Breast epithelium (tissue), 4 donors: ENCODE data around the gene TMPRSS5. TPM values are rescaled to one million over a fixed set of nuclear protein-coding genes. Genes with fewer than 3 reads are reported as not detected.

ENCODE experiments used
- DNase-seq, 2 donors: peaks; one replicate each; pipeline ENCODE4 v3.0.0-alpha.2; 2019; ENCODE audit warnings: low spot score in 2 of 2
- H3K27ac ChIP-seq, 2 donors: fragments of 200-600 bp; sonication (generic) in 1 of 2; one replicate each; pipeline ENCODE4 v1.5.1; 2016 to 2019; ENCODE audit warnings: mild to moderate bottlenecking in 1 of 2
- H3K27me3 ChIP-seq, 2 donors: fragments of 200-600 bp; sonication (generic) in 1 of 2; one replicate each; pipeline versions ENCODE4 v1.5.1 to v1.6.0; 2017 to 2019; ENCODE audit warnings: control low read depth in 1 of 2, mild to moderate bottlenecking in 1 of 2
- H3K36me3 ChIP-seq: fragments of 200-600 bp; one replicate; pipeline ENCODE4 v1.5.1; 2019
- H3K4me1 ChIP-seq, 2 donors: fragments of 200-600 bp; sonication (generic); one replicate each; pipeline ENCODE4 v1.5.1; 2016 to 2019; ENCODE audit warnings: control low read depth in 1 of 2
- H3K4me3 ChIP-seq, 3 donors: fragments of 200-600 bp; sonication (generic); 1 replicate in 2 of 3; 2 replicates in 1 of 3; pipeline ENCODE4 v1.5.1; 2016 to 2019; ENCODE audit warnings: mild to moderate bottlenecking in 3 of 3, moderate library complexity in 2 of 3
- H3K9me3 ChIP-seq, 2 donors: fragments of 200-600 bp; sonication (generic) in 1 of 2; one replicate each; pipeline ENCODE4 v1.5.1; 2016 to 2019; ENCODE audit warnings: control low read depth in 1 of 2
- POLR2A ChIP-seq: fragments of 450-650 bp; IDR thresholded peaks from one replicate; pipeline ENCODE4 v1.6.1; 2016; ENCODE audit warnings: antibody characterized with exemption, mild to moderate bottlenecking, moderate library complexity
- POLR2AphosphoS5 ChIP-seq, 3 donors: sonication (generic); formaldehyde crosslinking; IDR thresholded peaks; one replicate each; pipeline ENCODE4 v1.6.1; 2017; ENCODE audit warnings: antibody characterized with exemption in 3 of 3
- intact Hi-C: fragments of 100-400 bp; cut with DNase I; formaldehyde crosslinking; loops from one replicate; pipeline ENCODE4 v1.15.1; 2023; ENCODE audit warnings: low total_unique reads
- total RNA-seq, 3 donors: library from RNA; depleted of rRNA; stranded (reverse); fragments of >200 nt; gene quantifications; one replicate each; pipeline ENCODE4 v1.1.0, GENCODE V29; 2016
- TF ChIP-seq, protein P1 (sequence below), 3 donors: fragments of 450-650 bp; IDR thresholded peaks; one replicate each; pipeline ENCODE4 v1.5.1; 2016 to 2017; ENCODE audit warnings: antibody characterized with exemption in 3 of 3, mild to moderate bottlenecking in 3 of 3, moderate library complexity in 3 of 3

Gene TMPRSS5
- total RNA-seq, 3 donors from 2014 or later, result 1.6 to 11.3 (median 4.9) TPM

DNA sequence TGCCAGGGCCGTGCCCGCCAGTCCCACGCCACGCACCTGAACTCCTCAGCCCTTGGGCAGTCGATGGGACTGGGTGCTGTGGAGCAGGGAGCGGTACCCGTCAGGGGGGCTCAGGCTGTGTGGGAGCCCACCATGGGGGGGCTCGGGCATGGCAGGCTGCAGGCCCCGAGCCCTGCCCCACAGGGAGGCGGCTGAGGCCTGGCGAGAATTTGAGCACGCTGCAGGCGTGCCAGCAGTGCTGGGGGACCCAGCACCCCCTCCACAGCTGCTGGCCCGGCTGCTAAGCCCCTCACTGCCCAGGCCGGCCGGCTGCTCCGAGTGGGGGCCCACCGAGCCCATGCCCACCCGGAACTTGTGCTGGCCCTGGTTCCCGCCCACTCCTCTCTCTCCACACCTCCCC, 56.8 kb downstream of the TMPRSS5 start:
- Histone ChIP-seq H3K27ac (no peak overlapping the region), H3K27me3 (no peaks in the 10 kb centered on the region), H3K36me3 (no peaks in the 10 kb centered on the region), H3K4me1 (no peaks in the 10 kb centered on the region), H3K4me3 (no peak overlapping the region), H3K9me3 (peaks cover 0 to 5% of the 10 kb centered on the region in 2 donors)
- TF ChIP-seq POLR2AphosphoS5 (IDR thresholded peaks at IDR 0.05), result no peak
- TF ChIP-seq, protein P1, sequence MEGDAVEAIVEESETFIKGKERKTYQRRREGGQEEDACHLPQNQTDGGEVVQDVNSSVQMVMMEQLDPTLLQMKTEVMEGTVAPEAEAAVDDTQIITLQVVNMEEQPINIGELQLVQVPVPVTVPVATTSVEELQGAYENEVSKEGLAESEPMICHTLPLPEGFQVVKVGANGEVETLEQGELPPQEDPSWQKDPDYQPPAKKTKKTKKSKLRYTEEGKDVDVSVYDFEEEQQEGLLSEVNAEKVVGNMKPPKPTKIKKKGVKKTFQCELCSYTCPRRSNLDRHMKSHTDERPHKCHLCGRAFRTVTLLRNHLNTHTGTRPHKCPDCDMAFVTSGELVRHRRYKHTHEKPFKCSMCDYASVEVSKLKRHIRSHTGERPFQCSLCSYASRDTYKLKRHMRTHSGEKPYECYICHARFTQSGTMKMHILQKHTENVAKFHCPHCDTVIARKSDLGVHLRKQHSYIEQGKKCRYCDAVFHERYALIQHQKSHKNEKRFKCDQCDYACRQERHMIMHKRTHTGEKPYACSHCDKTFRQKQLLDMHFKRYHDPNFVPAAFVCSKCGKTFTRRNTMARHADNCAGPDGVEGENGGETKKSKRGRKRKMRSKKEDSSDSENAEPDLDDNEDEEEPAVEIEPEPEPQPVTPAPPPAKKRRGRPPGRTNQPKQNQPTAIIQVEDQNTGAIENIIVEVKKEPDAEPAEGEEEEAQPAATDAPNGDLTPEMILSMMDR (IDR thresholded peaks at IDR 0.05), result no peak
- TF ChIP-seq POLR2A, result no peak
- no peak for DNase-seq
- intact Hi-C loops, result no loop called here

DNA sequence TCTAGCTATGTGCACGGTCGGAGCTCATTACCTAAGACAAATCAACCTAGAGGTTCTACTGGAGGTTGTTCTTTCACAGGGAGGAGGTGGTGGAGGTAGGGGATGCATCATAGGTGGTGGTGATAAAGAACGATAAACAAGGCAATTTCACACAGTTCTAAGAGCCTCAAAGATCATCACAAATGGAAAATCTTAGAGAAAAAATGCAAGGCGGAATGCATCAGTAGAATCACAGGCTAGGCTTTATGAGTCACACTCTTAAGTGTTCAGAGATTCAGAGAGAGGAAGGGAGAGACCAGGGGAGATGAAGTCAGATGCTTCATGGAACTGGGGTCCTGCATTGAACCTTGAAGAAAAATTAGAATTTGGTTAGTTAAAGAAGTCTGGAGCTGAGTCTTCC, 58.3 kb downstream of the TMPRSS5 start:
- TF ChIP-seq, protein P1 (IDR thresholded peaks at IDR 0.05), result no peak
- TF ChIP-seq POLR2A, result no peak
- no peak for TF ChIP-seq POLR2AphosphoS5 (IDR thresholded peaks at IDR 0.05)
- Histone ChIP-seq H3K36me3 (no peaks in the 10 kb centered on the region), H3K4me1 (no peaks in the 10 kb centered on the region), H3K9me3 (peaks cover 0 to 5% of the 10 kb centered on the region in 2 donors), H3K27ac (no peak overlapping the region), H3K27me3 (no peaks in the 10 kb centered on the region), H3K4me3 (no peak overlapping the region)
- intact Hi-C loops, result no loop called here
- no peak for DNase-seq

DNA sequence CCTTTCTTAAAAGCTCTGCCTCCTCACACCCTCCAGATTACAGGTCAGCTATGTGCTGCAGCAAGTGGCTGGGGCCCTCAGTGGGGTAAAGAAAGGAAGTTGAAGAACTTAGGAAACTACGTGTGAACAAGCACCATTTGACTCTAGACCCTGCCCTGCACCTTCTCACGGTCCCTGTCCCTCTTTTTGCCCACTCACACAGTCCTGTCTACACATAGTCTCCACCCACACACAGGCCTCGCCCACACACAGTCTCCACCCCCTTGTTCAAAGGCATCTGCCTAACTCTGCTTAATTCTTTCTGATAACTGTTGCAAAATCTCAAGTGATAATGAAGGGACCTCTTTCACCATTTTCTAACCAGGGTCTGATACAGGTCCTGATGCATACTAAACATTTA, 59.0 kb downstream of the TMPRSS5 start:
- peaks cover 0 to 5% of the 10 kb centered on the region in 2 donors for H3K9me3 ChIP-seq
- DNase-seq, result no peak
- TF ChIP-seq POLR2A (no peak), POLR2AphosphoS5 (IDR thresholded peaks at IDR 0.05) (no peak)
- TF ChIP-seq, protein P1 (IDR thresholded peaks at IDR 0.05), result no peak
- no peak overlapping the region for H3K27ac ChIP-seq
- H3K4me3 ChIP-seq, result no peak overlapping the region
- no peaks in the 10 kb centered on the region for H3K36me3 ChIP-seq
- intact Hi-C loops, result no loop called here
- H3K27me3 ChIP-seq, result no peaks in the 10 kb centered on the region
- H3K4me1 ChIP-seq, result no peaks in the 10 kb centered on the region

DNA sequence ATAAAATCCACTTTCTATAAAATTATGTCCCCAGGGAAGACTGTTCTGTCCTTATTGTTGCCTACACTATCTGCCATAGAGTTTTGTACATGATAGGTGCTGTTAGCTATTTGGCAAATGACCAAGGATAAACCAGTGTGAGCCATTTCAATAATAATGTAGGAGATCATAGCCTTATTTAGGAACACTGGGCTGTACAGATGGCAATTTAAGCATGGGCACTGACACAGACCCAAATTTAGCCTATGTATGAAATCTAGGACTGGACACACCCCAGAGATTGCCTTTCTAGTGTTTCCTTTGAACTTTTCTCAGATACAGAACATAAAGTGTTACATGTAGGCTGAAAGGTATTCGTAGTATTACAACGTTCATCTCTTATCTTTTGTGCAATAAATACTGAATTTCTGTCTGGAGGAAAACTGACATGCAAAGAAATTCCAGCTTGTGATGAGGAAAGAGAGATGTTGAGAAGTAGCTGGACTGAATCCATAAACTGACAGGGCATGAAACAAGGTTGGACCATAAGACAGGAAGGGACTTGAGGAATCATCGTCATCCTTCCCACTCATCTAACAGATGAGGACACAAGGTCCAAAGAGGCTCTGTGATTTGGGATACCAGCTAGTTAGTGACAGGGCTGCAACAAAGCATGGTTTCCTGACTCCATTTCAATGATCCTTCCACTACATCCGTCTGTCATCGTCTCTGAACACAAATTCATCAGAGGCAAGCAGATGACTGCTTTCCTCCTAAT, 60.3 kb downstream of the TMPRSS5 start:
- intact Hi-C loops, result no loop called here
- Histone ChIP-seq H3K4me1 (no peaks in the 10 kb centered on the region), H3K9me3 (peaks cover 0 to 5% of the 10 kb centered on the region in 2 donors), H3K27ac (no peak overlapping the region), H3K27me3 (no peaks in the 10 kb centered on the region), H3K36me3 (no peaks in the 10 kb centered on the region), H3K4me3 (no peak overlapping the region)
- TF ChIP-seq POLR2A, result no peak
- TF ChIP-seq, protein P1 (IDR thresholded peaks at IDR 0.05), result no peak
- TF ChIP-seq POLR2AphosphoS5 (IDR thresholded peaks at IDR 0.05), result no peak
- DNase-seq, result no peak

DNA sequence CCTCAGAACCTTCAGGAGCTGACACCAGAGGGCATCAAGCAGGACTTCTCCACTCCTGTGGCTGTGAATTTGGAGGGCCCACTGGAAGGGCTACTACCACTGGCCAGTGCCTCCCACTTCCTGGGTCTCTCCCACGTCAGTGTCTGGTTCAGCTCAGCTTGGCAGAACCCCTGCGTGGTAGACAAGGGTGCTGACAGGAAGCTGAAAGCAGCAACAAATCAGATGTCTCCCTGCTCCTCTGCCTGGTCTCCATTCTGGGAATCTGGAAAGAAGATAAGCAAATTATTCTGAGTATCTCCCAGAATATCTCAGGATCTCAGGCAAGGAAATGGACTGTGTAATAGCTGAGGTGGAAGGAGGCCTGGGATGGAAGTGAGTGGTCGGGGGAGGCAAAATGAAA, 61.5 kb downstream of the TMPRSS5 start:
- intact Hi-C loops, result no loop called here

More for the DNA sequence above, 61.5 kb downstream of the TMPRSS5 start:
- Histone ChIP-seq H3K4me3 (no peak overlapping the region), H3K27me3 (no peaks in the 10 kb centered on the region), H3K36me3 (no peaks in the 10 kb centered on the region), H3K9me3 (peaks cover 0 to 4% of the 10 kb centered on the region in 2 donors), H3K4me1 (no peaks in the 10 kb centered on the region), H3K27ac (no peak overlapping the region)
- no peak for DNase-seq
- TF ChIP-seq, protein P1 (IDR thresholded peaks at IDR 0.05), result no peak
- TF ChIP-seq POLR2AphosphoS5 (IDR thresholded peaks at IDR 0.05) (no peak), POLR2A (no peak)
